ENCODE results near the gene HNF4A. TPM values are rescaled to one million over a fixed set of nuclear protein-coding genes. Genes with fewer than 3 reads are reported as not detected.

The HNF4A gene
- polyA plus RNA-seq, 1 donor from 2014 or later, result not detected

DNA sequence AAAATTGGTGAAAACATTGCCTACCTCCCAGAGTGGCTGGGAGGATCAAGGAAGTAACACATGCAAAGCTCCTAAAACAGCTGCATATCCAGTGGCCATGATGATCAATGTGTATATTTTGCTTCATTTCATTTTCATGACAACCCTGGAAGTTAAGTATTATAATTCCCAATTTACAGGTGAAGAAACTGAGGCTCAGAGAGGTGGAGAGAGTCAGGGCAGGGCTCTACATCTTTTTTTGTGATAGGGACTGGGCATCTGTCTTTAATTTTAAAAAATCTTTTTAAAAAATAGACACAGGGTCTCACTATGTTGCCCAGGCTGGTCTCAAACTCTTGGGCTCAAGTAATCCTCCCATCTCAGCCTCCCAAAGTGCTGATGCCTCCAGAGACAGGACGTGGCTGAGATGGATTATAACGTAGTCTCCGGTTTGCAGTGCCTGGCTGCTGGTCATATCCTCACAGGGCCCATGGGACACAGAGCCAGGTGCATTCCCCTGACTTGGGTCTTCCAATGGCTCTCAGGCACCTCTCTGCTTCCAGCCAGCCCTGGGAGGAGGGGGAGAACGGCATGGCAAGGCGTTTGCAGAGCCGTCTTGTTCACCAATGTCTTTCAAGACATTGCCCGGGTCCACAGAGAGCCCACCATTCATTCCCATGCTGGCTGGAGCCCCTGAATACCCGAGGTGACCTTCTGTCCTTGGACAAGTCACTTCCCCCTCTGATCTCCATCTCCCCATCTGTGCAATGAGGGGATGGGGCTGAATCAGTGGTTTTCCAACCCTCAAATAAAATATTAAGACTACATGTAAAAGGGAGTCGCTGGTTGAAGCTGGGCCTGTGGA is 38.3 kb downstream of the HNF4A start:
- H3K79me2 ChIP-seq (replicated peaks; ENCODE audit: insufficient read depth, low read length), result no peaks in the 10 kb centered on the region
- H2AFZ ChIP-seq (ENCODE audit: low read depth, low read length), result no peak overlapping the region
- no peak for TF ChIP-seq MXI1 (conservative IDR thresholded peaks at IDR 0.05; ENCODE audit: poor library complexity, severe bottlenecking)
- no peak for TF ChIP-seq TAF1 (IDR thresholded peaks at IDR 0.05; ENCODE audit: low read depth)
- TF ChIP-seq SMC3 (conservative IDR thresholded peaks at IDR 0.05; ENCODE audit: poor library complexity), result no peak
- TF ChIP-seq, protein P1, sequence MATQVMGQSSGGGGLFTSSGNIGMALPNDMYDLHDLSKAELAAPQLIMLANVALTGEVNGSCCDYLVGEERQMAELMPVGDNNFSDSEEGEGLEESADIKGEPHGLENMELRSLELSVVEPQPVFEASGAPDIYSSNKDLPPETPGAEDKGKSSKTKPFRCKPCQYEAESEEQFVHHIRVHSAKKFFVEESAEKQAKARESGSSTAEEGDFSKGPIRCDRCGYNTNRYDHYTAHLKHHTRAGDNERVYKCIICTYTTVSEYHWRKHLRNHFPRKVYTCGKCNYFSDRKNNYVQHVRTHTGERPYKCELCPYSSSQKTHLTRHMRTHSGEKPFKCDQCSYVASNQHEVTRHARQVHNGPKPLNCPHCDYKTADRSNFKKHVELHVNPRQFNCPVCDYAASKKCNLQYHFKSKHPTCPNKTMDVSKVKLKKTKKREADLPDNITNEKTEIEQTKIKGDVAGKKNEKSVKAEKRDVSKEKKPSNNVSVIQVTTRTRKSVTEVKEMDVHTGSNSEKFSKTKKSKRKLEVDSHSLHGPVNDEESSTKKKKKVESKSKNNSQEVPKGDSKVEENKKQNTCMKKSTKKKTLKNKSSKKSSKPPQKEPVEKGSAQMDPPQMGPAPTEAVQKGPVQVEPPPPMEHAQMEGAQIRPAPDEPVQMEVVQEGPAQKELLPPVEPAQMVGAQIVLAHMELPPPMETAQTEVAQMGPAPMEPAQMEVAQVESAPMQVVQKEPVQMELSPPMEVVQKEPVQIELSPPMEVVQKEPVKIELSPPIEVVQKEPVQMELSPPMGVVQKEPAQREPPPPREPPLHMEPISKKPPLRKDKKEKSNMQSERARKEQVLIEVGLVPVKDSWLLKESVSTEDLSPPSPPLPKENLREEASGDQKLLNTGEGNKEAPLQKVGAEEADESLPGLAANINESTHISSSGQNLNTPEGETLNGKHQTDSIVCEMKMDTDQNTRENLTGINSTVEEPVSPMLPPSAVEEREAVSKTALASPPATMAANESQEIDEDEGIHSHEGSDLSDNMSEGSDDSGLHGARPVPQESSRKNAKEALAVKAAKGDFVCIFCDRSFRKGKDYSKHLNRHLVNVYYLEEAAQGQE (IDR thresholded peaks at IDR 0.05; ENCODE audit: borderline replicate concordance), result no peak
- no peak for TF ChIP-seq RAD21 (conservative IDR thresholded peaks at IDR 0.05)
- TF ChIP-seq EP300 (conservative IDR thresholded peaks at IDR 0.05; ENCODE audit: poor library complexity, severe bottlenecking), result no peak
- TF ChIP-seq POLR2AphosphoS5 (IDR thresholded peaks at IDR 0.05), result no peak
- no peak for TF ChIP-seq EZH2 (IDR thresholded peaks at IDR 0.05; ENCODE audit: borderline replicate concordance, insufficient read depth, low read length, poor library complexity, severe bottlenecking)
- H3K4me2 ChIP-seq (ENCODE audit: low read length), result no peak overlapping the region
- no peaks in the 10 kb centered on the region for H3K9me2 ChIP-seq (ENCODE audit: insufficient read depth, low read length)
- no peaks in the 10 kb centered on the region for H3K36me3 ChIP-seq (ENCODE audit: insufficient read depth, low read length)
- H3F3A ChIP-seq (ENCODE audit: insufficient read depth, low read length, poor library complexity, severe bottlenecking), result no peaks in the 10 kb centered on the region
- H3K9ac ChIP-seq (ENCODE audit: low read length), result no peak overlapping the region
- H3K27me3 ChIP-seq (ENCODE audit: insufficient read depth, low read depth, low read length), result no peaks in the 10 kb centered on the region
- no peak overlapping the region for H3K4me3 ChIP-seq (ENCODE audit: low read length)
- no peaks in the 10 kb centered on the region for H4K20me1 ChIP-seq (ENCODE audit: insufficient read depth)
- no peak overlapping the region for H3K27ac ChIP-seq (ENCODE audit: low read length)
- no peaks in the 10 kb centered on the region for H3K9me3 ChIP-seq (ENCODE audit: low read length)

DNA sequence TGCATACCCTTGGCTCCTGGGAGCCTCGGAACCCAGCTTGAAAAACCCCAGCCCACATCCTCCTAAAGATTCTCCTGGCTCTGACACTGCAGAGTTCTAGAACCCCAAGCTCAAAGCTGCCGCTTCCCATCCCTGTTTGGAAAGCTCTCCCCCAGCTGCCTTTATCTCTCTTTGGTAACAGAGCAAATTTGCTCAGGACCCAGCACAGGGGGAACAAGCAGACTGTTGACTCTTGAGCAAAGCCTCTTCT is 38.9 kb downstream of the HNF4A start:
- no peaks in the 10 kb centered on the region for H3K9me3 ChIP-seq (ENCODE audit: low read length)
- no peak overlapping the region for H3K4me3 ChIP-seq (ENCODE audit: low read length)
- no peaks in the 10 kb centered on the region for H3K79me2 ChIP-seq (replicated peaks; ENCODE audit: insufficient read depth, low read length)
- TF ChIP-seq EP300 (conservative IDR thresholded peaks at IDR 0.05; ENCODE audit: poor library complexity, severe bottlenecking) (no peak), POLR2AphosphoS5 (IDR thresholded peaks at IDR 0.05) (no peak), MXI1 (conservative IDR thresholded peaks at IDR 0.05; ENCODE audit: poor library complexity, severe bottlenecking) (no peak), RAD21 (conservative IDR thresholded peaks at IDR 0.05) (no peak), EZH2 (IDR thresholded peaks at IDR 0.05; ENCODE audit: borderline replicate concordance, insufficient read depth, low read length, poor library complexity, severe bottlenecking) (no peak), TAF1 (IDR thresholded peaks at IDR 0.05; ENCODE audit: low read depth) (no peak)
- TF ChIP-seq, protein P2, sequence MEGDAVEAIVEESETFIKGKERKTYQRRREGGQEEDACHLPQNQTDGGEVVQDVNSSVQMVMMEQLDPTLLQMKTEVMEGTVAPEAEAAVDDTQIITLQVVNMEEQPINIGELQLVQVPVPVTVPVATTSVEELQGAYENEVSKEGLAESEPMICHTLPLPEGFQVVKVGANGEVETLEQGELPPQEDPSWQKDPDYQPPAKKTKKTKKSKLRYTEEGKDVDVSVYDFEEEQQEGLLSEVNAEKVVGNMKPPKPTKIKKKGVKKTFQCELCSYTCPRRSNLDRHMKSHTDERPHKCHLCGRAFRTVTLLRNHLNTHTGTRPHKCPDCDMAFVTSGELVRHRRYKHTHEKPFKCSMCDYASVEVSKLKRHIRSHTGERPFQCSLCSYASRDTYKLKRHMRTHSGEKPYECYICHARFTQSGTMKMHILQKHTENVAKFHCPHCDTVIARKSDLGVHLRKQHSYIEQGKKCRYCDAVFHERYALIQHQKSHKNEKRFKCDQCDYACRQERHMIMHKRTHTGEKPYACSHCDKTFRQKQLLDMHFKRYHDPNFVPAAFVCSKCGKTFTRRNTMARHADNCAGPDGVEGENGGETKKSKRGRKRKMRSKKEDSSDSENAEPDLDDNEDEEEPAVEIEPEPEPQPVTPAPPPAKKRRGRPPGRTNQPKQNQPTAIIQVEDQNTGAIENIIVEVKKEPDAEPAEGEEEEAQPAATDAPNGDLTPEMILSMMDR (IDR thresholded peaks at IDR 0.05; ENCODE audit: poor library complexity, severe bottlenecking), result no peak
- TF ChIP-seq, protein P1 (IDR thresholded peaks at IDR 0.05; ENCODE audit: borderline replicate concordance), result no peak
- H3K36me3 ChIP-seq (ENCODE audit: insufficient read depth, low read length), result no peaks in the 10 kb centered on the region
- H3K9me2 ChIP-seq (ENCODE audit: insufficient read depth, low read length), result no peaks in the 10 kb centered on the region
- H3K9ac ChIP-seq (ENCODE audit: low read length), result no peak overlapping the region
- no peaks in the 10 kb centered on the region for H3F3A ChIP-seq (ENCODE audit: insufficient read depth, low read length, poor library complexity, severe bottlenecking)
- no peak overlapping the region for H3K4me2 ChIP-seq (ENCODE audit: low read length)
- H3K27me3 ChIP-seq (ENCODE audit: insufficient read depth, low read depth, low read length), result no peaks in the 10 kb centered on the region
- no peak overlapping the region for H2AFZ ChIP-seq (ENCODE audit: low read depth, low read length)
- no peak overlapping the region for H3K27ac ChIP-seq (ENCODE audit: low read length)
- H4K20me1 ChIP-seq (ENCODE audit: insufficient read depth), result no peaks in the 10 kb centered on the region
